ENCODE measurements around the gene FOXR1.

Gene FOXR1

GRCh38 chr11:119025978-119026766 lies 54.6 kb downstream of the FOXR1 start:
- ChIA-PET POLR2A (interaction anchor here (0.5 to 1.9 kb wide), 3 partner anchors 10 to 203 kb away, joined by 3 to 6 read pairs (median 4); no protein-coding TSS in a partner anchor), CTCF (no interaction called here)
- H3K36me3 ChIP-seq (ENCODE audit: control insufficient read depth in 2 of 2, insufficient read depth in 1 of 2, low read length in 2 of 2) = peaks cover 0 to 80% of the 10 kb centered on the region in 2 experiments; a peak in 2 of 3 replicates
- no peak overlapping the region for H3K4me3 ChIP-seq (ENCODE audit: low read depth, low read length)
- no peaks in the 10 kb centered on the region for H3K9me3 ChIP-seq (ENCODE audit: control insufficient read depth, insufficient read depth, low read depth, low read length)
- H3K27ac ChIP-seq (ENCODE audit: extremely low read depth, low read depth, low read length) = no peak overlapping the region
- no peak for TF ChIP-seq ZNF19 (tag by site-specific recombination; IDR thresholded peaks at IDR 0.05; ENCODE audit: low read depth)
- H3K4me1 ChIP-seq (ENCODE audit: control insufficient read depth, insufficient read depth, low read length) = no peaks in the 10 kb centered on the region

GRCh38 chr11:119026970-119027369 lies 55.4 kb downstream of the FOXR1 start:
- ChIA-PET CTCF (no interaction called here), POLR2A (interaction anchor here (0.5 to 1.7 kb wide), 5 partner anchors 11 to 202 kb away, joined by 3 to 4 read pairs (median 3); no protein-coding TSS in a partner anchor)
- Histone ChIP-seq H3K4me1 (ENCODE audit: control insufficient read depth, insufficient read depth, low read length) (no peaks in the 10 kb centered on the region), H3K9me3 (ENCODE audit: control insufficient read depth, insufficient read depth, low read depth, low read length) (no peaks in the 10 kb centered on the region), H3K27ac (ENCODE audit: extremely low read depth, low read depth, low read length) (no peak overlapping the region), H3K36me3 (ENCODE audit: control insufficient read depth in 2 of 2, insufficient read depth in 1 of 2, low read length in 2 of 2) (peaks cover 0 to 72% of the 10 kb centered on the region in 2 experiments; a peak in 2 of 3 replicates), H3K4me3 (ENCODE audit: low read depth, low read length) (no peak overlapping the region)
- no peak for TF ChIP-seq HOXD13 (CRISPR knock-in tag; IDR thresholded peaks at IDR 0.05; ENCODE audit: borderline replicate concordance)
- TF ChIP-seq, protein P1, sequence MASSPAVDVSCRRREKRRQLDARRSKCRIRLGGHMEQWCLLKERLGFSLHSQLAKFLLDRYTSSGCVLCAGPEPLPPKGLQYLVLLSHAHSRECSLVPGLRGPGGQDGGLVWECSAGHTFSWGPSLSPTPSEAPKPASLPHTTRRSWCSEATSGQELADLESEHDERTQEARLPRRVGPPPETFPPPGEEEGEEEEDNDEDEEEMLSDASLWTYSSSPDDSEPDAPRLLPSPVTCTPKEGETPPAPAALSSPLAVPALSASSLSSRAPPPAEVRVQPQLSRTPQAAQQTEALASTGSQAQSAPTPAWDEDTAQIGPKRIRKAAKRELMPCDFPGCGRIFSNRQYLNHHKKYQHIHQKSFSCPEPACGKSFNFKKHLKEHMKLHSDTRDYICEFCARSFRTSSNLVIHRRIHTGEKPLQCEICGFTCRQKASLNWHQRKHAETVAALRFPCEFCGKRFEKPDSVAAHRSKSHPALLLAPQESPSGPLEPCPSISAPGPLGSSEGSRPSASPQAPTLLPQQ (tag by site-specific recombination; IDR thresholded peaks at IDR 0.05) = no peak
- no peak for TF ChIP-seq ZNF138 (tag by site-specific recombination; IDR thresholded peaks at IDR 0.05; ENCODE audit: borderline replicate concordance)
- no peak for TF ChIP-seq ZNF488 (tag by site-specific recombination; IDR thresholded peaks at IDR 0.05)
- no peak for TF ChIP-seq ZNF560 (tag by site-specific recombination; IDR thresholded peaks at IDR 0.05; ENCODE audit: borderline replicate concordance)
- TF ChIP-seq ZNF16 (tag by site-specific recombination; IDR thresholded peaks at IDR 0.05; ENCODE audit: low read depth) = no peak
- TF ChIP-seq ZNF624 (tag by site-specific recombination; IDR thresholded peaks at IDR 0.05) = no peak
- TF ChIP-seq YY2 (tag by site-specific recombination; IDR thresholded peaks at IDR 0.05) = no peak
- no peak for TF ChIP-seq SCRT1 (tag by site-specific recombination; IDR thresholded peaks at IDR 0.05; ENCODE audit: borderline replicate concordance)
- TF ChIP-seq KLF10 (tag by site-specific recombination; IDR thresholded peaks at IDR 0.05) = no peak
- TF ChIP-seq ZNF37A (tag by site-specific recombination; IDR thresholded peaks at IDR 0.05) = no peak

GRCh38 chr11:119027561-119028345 lies 56.2 kb downstream of the FOXR1 start:
- POLR2A ChIA-PET = interaction anchor here (0.5 to 1.7 kb wide), 4 partner anchors 9 to 20 kb away, joined by 3 to 5 read pairs (median 3); partner anchors contain the start of genes RPS25 and TRAPPC4
- no peaks in the 10 kb centered on the region for H3K9me3 ChIP-seq (ENCODE audit: control insufficient read depth, insufficient read depth, low read depth, low read length)
- H3K36me3 ChIP-seq (ENCODE audit: control insufficient read depth in 2 of 2, insufficient read depth in 1 of 2, low read length in 2 of 2) = peaks cover 0 to 64% of the 10 kb centered on the region in 2 experiments; a peak in 2 of 3 replicates
- CTCF ChIA-PET = interaction anchor here (0.6 kb wide), 3 partner anchors 24 to 281 kb away, joined by 3 read pairs; no protein-coding TSS in a partner anchor
- no peaks in the 10 kb centered on the region for H3K4me1 ChIP-seq (ENCODE audit: control insufficient read depth, insufficient read depth, low read length)
- H3K4me3 ChIP-seq (ENCODE audit: low read depth, low read length) = no peak overlapping the region
- H3K27ac ChIP-seq (ENCODE audit: extremely low read depth, low read depth, low read length) = no peak overlapping the region
- TF ChIP-seq KLF10 (tag by site-specific recombination; IDR thresholded peaks at IDR 0.05) = no peak
- TF ChIP-seq ZNF621 (tag by site-specific recombination; IDR thresholded peaks at IDR 0.05) = no peak
- TF ChIP-seq ZNF140 (tag by site-specific recombination; IDR thresholded peaks at IDR 0.05) = no peak
- no peak for TF ChIP-seq YY2 (tag by site-specific recombination; IDR thresholded peaks at IDR 0.05)
- TF ChIP-seq ZBTB20 (tag by site-specific recombination; IDR thresholded peaks at IDR 0.05) = no peak
- peak; percentile 7; the same call in 1 of the 2 replicates for TF ChIP-seq EGR2 (tag by site-specific recombination; IDR thresholded peaks at IDR 0.05; ENCODE audit: low read depth)

Measured in HEK293 (cell line).